ELR (cell line): Measurements from ENCODE around the gene TMEM41B.

Source experiments
- DNase-seq: peaks from one replicate; pipeline ENCODE4 v3.0.0-alpha.2; 2015; ENCODE audit warnings: low read depth

TMEM41B gene

GRCh38 chr11:9310485-9311090 lies 3.8 kb downstream of the TMEM41B start:
- DNase-seq, result no peak

- DNase-seq, result no peak
These were observed 10.2 kb downstream of the TMEM41B start for GRCh38 chr11:9304178-9304577.

DNA sequence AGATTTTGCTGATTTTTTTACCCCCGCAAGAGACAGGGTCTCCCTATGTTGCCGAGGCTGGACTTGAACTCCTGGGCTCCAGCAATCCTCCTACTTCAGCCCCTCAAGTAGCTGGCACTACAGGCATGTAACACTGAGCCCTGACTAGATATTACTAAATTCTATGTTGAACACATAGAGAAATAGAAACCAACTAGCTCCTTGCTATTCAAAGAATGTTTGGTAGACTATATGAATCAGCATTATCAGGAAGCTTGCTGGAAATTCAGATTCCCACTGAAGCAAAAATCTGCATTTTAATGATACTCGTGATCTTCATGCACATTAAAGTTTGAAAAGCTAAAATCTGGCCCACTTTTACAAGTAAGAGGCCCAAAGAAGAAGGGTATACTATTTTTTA lies 11.9 kb downstream of the TMEM41B start:
- DNase-seq, result no peak

DNA sequence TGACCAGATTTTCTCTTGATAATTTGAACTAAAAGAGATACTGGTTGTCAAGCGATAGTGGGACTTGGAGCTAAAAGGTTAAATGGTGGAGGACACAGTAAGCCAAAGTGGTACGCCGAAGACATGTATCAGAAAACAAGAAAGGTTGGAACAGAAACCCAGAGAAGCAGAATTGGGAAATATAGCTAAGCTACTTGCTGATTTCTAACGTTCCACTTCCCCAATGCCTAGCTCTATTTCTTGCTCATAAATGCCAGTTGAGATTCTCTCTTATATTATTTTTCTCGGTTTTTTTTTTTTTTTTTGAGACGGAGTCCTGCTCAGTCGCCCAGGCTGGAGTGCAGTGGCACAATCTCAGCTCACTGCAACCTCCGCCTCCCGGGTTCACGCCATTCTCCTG lies 12.7 kb downstream of the TMEM41B start:
- no peak for DNase-seq

- no peak for DNase-seq
These were observed 20.7 kb downstream of the TMEM41B start for GRCh38 chr11:9293646-9294045.

DNA sequence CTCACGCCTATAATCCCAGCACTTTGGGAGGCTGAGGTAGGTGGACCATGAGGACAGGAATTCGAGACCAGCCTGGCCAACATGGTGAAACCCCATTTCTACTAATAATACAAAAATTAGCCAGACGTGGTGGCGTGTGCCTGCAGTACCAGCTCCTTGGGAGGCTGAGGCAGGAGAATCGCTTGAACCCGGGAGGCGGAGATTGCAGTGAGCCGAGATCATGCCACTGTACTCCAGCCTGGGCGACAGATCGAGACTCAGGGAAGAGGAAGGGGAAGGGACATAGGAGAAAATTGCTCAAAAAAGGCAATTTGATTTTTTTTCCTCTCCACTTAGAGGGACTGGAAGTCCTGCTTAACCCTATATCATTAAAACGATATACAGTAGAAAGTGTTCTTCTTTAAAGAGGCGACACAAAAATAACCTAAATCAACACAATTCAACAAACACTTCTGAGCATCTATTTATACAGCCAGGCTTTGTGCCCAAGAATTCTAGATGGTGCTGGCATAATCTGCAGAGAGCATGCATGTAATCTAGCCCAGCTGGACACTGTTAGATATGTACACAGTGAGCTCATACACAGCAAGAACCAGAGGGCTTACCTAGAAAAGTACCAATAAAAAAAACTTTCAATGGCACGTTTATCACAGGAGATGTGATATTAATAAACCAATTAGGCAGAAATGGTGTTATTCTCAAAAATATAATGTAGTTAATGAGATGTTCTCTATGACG lies 28.4 kb downstream of the TMEM41B start:
- no peak for DNase-seq

DNA sequence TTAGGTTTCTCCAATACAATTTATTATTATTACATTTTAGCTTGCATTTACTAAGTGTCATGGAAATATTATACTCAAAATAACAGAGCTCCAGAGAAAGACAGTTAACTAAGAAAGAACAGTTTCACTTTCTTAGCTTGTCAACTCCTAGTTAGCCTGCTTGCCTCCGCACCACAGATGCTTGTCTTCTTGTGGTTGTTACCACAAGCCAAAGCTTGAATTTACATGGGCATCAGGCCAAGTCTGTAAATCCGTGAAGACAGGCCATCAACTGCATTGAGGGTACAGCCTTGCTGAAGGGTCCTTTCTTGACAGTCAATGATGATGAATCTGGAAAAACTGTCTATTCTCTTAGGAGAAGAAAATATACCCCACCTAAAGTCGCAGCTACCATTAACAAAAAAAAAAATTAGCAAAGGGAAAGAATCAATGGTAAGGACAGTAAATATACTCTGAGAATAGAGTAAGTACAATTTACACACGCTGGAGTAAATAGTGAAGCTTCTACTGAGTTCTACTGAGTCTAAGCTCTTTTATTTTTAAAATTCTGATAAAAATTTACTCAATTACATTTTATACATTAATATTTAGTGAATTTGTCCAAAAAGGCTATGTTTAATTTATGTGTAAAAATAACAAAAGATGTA lies 33.6 kb downstream of the TMEM41B start:
- DNase-seq, result peak; percentile 51

GRCh38 chr11:9277176-9277575 lies 37.2 kb downstream of the TMEM41B start:
- DNase-seq, result no peak

DNA sequence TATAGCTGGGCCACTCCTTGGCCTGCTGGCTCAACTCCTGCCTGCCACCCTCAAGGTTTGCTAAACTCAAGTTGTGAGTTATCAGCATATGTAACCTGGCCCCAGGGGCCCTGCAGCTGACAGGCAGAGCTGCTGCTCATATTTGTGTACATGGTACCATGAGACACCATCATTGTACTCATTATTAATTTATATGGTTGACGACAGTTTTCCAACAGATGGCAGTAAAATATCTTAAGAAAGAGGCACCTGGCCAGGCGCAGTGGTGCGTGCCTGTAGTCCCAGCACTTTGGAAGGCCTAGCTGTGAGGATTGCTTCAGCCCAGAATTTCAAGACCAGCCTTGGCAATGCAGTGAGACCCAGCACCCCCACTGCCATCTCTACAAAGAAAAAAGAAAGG lies 37.8 kb downstream of the TMEM41B start:
- DNase-seq, result peak; percentile 34

- DNase-seq, result no peak
These were observed 39.7 kb downstream of the TMEM41B start for GRCh38 chr11:9274499-9275258.

DNA sequence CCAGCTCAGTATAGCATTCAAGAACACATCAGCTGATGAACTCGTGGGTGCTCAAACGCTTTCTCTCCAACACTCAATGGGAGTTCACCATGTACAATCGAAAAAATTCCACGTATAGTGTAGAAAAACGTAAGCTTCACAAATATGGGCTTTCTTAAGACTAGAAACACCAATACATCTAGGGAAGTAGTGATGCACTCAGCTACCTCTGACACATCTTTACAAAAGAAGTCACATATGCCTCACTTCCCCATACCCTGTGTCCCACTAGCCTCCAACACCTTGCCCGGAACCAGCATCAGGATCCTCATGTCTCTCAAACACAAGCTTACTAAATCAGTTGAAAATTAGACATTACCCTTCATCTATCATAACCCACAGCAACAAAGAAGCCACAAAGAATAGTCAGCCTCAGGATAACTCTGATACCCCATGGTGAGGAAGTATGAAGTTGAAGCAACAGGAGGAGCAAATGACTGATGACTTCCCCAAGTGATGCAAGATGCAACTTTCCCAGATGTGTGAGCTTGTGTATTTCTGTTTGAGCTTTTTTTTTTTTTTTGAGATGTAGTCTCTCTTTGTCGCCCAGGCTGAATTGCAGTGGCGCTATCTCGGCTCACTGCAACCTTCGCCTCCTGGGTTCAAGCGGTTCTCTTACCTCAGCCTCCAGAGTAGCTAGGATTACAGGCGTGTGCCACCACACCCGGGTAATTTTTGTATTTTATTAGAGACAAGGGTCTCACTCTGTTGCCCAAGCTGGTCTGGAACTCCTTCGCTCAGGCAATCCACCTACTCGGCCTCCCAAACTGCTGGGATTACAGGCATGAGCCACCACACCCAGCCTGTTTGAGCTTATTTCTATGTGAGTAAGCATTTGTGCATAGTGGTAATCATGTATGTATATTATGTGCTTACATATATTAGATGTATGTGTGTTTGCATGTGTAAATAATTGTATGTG lies 40.7 kb downstream of the TMEM41B start:
- DNase-seq, result peak; percentile 36

GRCh38 chr11:9269492-9270013 lies 44.8 kb downstream of the TMEM41B start:
- peak; percentile 9 for DNase-seq

DNA sequence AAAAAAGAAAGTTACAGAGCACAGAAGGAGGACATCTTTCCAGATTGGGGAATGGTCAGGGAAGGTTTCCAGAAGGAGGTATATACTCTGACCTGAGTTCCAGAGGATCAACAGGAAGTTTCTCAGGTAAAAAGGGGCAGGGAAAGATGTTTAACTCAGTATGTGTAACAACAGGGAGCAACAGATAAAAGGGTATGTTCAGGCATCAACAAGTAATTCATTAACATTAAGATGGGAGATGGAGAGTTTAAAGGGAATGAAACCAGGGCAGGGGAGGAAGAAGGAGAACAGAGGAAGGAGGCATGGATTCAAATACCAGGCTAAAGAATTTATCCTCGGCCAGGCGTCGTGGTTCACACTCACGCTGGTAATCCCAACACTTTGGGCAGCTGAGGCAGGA lies 46.7 kb downstream of the TMEM41B start:
- DNase-seq, result no peak

- DNase-seq, result no peak
These were observed 47.5 kb downstream of the TMEM41B start for GRCh38 chr11:9266926-9267325.

GRCh38 chr11:9266132-9266736 lies 48.2 kb downstream of the TMEM41B start:
- DNase-seq, result no peak

DNA sequence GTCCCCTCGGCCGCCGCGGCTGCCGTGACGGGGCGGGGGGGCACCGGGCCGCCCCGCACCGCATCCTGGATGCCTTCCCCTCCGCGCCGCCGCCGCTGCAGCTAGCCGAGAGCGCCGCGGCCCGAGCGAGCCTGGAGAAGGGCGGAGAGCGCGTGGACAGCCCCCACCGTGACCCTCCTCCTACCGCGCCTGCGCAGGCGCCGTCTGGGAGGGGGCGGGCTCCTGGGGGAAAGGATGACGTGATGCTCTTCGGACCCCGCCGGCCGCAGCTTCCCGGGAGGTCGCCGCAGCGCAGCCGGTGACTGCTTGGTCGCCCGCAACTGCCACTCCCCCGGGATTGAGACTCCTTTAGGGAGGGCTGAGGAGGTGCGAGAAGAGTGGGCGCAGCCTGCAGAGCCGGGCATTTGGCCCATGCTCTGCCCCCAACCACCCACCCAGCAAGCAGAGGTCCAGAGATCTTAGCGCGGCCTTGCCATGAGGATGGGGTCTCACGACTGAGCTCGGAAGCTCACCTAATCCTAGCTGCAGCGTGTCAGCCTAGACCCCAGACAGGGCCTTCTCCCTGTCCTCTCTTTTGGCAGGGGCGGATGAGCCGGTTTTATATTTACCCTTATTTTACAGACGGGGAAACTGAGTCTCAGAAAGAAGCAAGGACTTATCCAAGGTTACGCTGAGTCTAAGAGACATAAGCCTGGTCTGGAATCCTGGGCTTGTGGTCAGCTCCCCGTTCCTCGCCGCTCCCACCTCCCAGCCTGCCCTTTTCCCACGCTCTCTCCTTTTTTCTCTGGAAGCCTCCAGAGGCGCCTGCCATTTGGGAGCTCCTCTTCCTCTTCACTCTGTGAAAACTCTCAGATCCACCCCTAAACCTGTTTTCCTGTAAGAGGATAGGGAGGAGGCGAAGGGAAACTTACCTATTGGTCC lies 48.9 kb downstream of the TMEM41B start, which contains the start of gene DENND5A:
TSS of gene DENND5A (minus strand) at position 140 of the 921 bp plus-strand sequence. CDS start 281 bp downstream, outside the sequence.
- peak; percentile 89 for DNase-seq

- peak; percentile 85 for DNase-seq
These were observed 49.8 kb downstream of the TMEM41B start for GRCh38 chr11:9264316-9265210.

- peak; percentile 58 for DNase-seq
These were observed 50.5 kb downstream of the TMEM41B start for GRCh38 chr11:9263840-9264315.
